ENCODE data around the gene CLCN6.

Gene CLCN6

GRCh38 chr1:11777658-11778322 lies 28.2 kb upstream of the CLCN6 start:
- H3K9me3 ChIP-seq (ENCODE audit: severe bottlenecking), result no peaks in the 10 kb centered on the region
- no peak overlapping the region for H3K27ac ChIP-seq
- no peaks in the 10 kb centered on the region for H3K27me3 ChIP-seq (ENCODE audit: insufficient read depth, low read depth, severe bottlenecking)
- no peak for DNase-seq
- H3K36me3 ChIP-seq, result no peaks in the 10 kb centered on the region
- TF ChIP-seq, protein P1, sequence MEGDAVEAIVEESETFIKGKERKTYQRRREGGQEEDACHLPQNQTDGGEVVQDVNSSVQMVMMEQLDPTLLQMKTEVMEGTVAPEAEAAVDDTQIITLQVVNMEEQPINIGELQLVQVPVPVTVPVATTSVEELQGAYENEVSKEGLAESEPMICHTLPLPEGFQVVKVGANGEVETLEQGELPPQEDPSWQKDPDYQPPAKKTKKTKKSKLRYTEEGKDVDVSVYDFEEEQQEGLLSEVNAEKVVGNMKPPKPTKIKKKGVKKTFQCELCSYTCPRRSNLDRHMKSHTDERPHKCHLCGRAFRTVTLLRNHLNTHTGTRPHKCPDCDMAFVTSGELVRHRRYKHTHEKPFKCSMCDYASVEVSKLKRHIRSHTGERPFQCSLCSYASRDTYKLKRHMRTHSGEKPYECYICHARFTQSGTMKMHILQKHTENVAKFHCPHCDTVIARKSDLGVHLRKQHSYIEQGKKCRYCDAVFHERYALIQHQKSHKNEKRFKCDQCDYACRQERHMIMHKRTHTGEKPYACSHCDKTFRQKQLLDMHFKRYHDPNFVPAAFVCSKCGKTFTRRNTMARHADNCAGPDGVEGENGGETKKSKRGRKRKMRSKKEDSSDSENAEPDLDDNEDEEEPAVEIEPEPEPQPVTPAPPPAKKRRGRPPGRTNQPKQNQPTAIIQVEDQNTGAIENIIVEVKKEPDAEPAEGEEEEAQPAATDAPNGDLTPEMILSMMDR (IDR thresholded peaks at IDR 0.05; ENCODE audit: low read depth, low read length), result no peak
- H3K4me3 ChIP-seq (ENCODE audit: low read depth, low read length), result no peak overlapping the region

- TF ChIP-seq, protein P1 (IDR thresholded peaks at IDR 0.05; ENCODE audit: low read depth, low read length), result no peak
Measured at GRCh38 chr1:11778336-11778735, 27.7 kb upstream of the CLCN6 start.

DNA sequence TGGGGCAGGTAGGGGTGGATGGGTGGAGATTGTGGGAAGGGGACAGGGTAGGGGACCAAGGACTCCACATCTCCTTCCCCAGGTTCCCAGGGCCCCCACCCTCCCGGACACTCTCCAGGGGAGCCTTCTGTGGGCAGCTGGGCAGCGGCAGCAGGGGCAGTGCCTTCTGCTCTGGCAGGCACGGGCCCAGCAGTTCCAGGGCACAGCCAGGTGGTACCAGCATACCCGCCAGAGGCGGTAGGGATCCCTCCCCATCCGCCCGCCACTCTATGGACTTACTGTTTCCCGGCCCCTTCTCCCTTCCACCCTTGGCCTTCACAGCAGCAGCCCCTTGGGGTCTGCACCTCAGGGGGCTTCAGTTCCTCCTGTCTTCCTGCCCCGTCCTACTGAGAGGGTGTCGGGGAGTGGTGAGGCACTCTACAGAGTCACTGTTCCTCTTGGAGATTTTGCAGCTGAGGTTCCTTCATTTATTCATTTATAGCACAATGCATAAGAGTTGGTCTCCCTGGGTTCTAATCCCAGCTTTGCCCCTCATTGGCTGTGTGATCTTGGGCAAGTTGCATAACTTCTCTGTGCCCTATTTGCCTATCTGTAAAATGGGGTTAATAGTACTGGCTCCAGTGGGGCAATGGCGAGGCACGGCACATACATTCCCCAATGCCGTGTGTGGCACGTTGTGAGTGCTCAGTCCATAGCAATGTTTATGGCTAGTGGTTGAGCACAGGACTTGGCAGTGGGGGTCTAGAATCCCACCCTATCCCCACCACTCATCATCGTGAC lies 27.0 kb upstream of the CLCN6 start:
- H3K27me3 ChIP-seq (ENCODE audit: insufficient read depth, low read depth, severe bottlenecking), result no peaks in the 10 kb centered on the region
- H3K9me3 ChIP-seq (ENCODE audit: severe bottlenecking), result no peaks in the 10 kb centered on the region
- TF ChIP-seq, protein P1 (IDR thresholded peaks at IDR 0.05; ENCODE audit: low read depth, low read length), result no peak
- no peak for DNase-seq
- H3K4me3 ChIP-seq (ENCODE audit: low read depth, low read length), result no peak overlapping the region
- H3K36me3 ChIP-seq, result no peaks in the 10 kb centered on the region
- H3K27ac ChIP-seq, result no peak overlapping the region

More at GRCh38 chr1:11778336-11778735, 27.7 kb upstream of the CLCN6 start:
- H3K36me3 ChIP-seq, result no peaks in the 10 kb centered on the region
- H3K4me3 ChIP-seq (ENCODE audit: low read depth, low read length), result no peak overlapping the region
- no peaks in the 10 kb centered on the region for H3K27me3 ChIP-seq (ENCODE audit: insufficient read depth, low read depth, severe bottlenecking)
- no peaks in the 10 kb centered on the region for H3K9me3 ChIP-seq (ENCODE audit: severe bottlenecking)
- no peak for DNase-seq
- H3K27ac ChIP-seq, result no peak overlapping the region

GRCh38 chr1:11779715-11780379 lies 26.1 kb upstream of the CLCN6 start:
- Histone ChIP-seq H3K27me3 (ENCODE audit: insufficient read depth, low read depth, severe bottlenecking) (no peaks in the 10 kb centered on the region), H3K9me3 (ENCODE audit: severe bottlenecking) (no peaks in the 10 kb centered on the region), H3K4me3 (ENCODE audit: low read depth, low read length) (no peak overlapping the region), H3K36me3 (no peaks in the 10 kb centered on the region), H3K27ac (no peak overlapping the region)
- no peak for DNase-seq
- TF ChIP-seq, protein P1 (IDR thresholded peaks at IDR 0.05; ENCODE audit: low read depth, low read length), result no peak

DNA sequence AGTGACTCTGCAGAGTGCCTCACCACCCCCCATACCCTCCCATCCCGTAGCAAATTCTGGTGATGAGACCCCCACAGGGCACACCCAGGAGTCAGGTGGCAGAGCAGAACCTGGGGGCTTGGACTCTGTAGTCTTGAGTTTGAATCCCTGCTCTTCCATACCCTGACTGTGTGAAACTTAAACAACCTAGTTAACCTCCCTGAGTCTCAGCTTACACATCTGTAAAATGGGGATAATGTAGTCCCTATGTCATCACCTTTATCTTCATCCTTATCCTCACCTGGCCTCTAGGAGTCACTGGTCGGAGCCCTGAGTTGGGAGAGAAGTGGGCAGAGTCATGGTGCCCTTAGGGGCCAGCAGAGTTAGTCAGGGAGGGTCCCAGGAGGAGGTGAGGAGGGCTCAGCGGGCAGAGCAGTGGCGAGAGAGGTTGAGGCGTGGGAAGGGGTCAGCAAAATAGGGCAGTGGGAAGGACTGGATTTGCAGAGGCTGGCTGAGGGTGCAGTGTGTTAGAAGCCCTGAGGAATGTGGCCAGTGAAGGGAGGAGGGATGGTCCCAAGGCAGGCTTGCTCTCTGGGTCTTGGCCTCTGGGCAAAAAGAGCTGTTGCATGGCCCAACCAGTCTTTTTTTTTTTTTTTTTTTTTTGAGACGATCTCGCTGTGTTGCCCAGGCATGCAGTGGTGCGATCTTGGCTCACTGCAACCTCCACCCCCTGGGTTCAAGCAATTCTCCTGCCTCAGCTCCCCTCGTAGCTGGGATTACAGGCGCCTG lies 25.4 kb upstream of the CLCN6 start:
- Histone ChIP-seq H3K4me3 (ENCODE audit: low read depth, low read length) (no peak overlapping the region), H3K27me3 (ENCODE audit: insufficient read depth, low read depth, severe bottlenecking) (no peaks in the 10 kb centered on the region), H3K9me3 (ENCODE audit: severe bottlenecking) (no peaks in the 10 kb centered on the region), H3K36me3 (no peaks in the 10 kb centered on the region), H3K27ac (no peak overlapping the region)
- DNase-seq, result no peak
- TF ChIP-seq, protein P1 (IDR thresholded peaks at IDR 0.05; ENCODE audit: low read depth, low read length), result no peak

Measured in WERI-Rb-1 (cell line).